ENCODE data around the gene B4GALNT4. TPM values are rescaled to one million over a fixed set of nuclear protein-coding genes. Genes with fewer than 3 reads are reported as not detected.
"Not testable (repeated sequence)": the region's sequence is repeated elsewhere in the genome, so short reads cannot be mapped to it uniquely, and the experiment has no call there.

The B4GALNT4 gene
- total RNA-seq, 2 donors from 2014 or later: 0.52 to 1.8 TPM

- DNase-seq (ENCODE audit: low spot score): peak; percentile 74
- intact Hi-C loops (cut with DNase I): no loop called here
Measured at GRCh38 chr11:334264-334994, 34.9 kb upstream of the B4GALNT4 start.

- intact Hi-C loops (cut with DNase I): no loop called here
- peak; percentile 69 for DNase-seq (ENCODE audit: low spot score)
Measured at GRCh38 chr11:335779-336658, 33.3 kb upstream of the B4GALNT4 start.

GRCh38 chr11:336659-337198 lies 32.6 kb upstream of the B4GALNT4 start:
- DNase-seq (ENCODE audit: low spot score): peak; percentile 28
- intact Hi-C loops (cut with DNase I): no loop called here

GRCh38 chr11:337711-338110 lies 31.6 kb upstream of the B4GALNT4 start:
- intact Hi-C loops (cut with DNase I): no loop called here
- peak; percentile 59 for DNase-seq (ENCODE audit: low spot score)

- no peak for DNase-seq (ENCODE audit: low spot score)
- intact Hi-C loops (cut with DNase I): no loop called here
Measured at GRCh38 chr11:339963-340362, 29.3 kb upstream of the B4GALNT4 start.

- DNase-seq (ENCODE audit: low spot score): no peak
- intact Hi-C loops (cut with DNase I): no loop called here
Measured at GRCh38 chr11:340539-341512, 28.5 kb upstream of the B4GALNT4 start.

- DNase-seq (ENCODE audit: low spot score): peak; percentile 28
- intact Hi-C loops (cut with DNase I): no loop called here
Measured at GRCh38 chr11:342328-342727, 27.0 kb upstream of the B4GALNT4 start.

GRCh38 chr11:344836-345578 lies 24.3 kb upstream of the B4GALNT4 start:
- intact Hi-C loops (cut with DNase I): no loop called here
- no peak for DNase-seq (ENCODE audit: low spot score)

GRCh38 chr11:346529-346928 lies 22.8 kb upstream of the B4GALNT4 start:
- DNase-seq (ENCODE audit: low spot score): peak; percentile 15
- intact Hi-C loops (cut with DNase I): no loop called here

GRCh38 chr11:349270-349954 lies 19.9 kb upstream of the B4GALNT4 start:
- intact Hi-C loops (cut with DNase I); DNase-seq (ENCODE audit: low spot score): not testable (repeated sequence)

GRCh38 chr11:350033-350722 lies 19.1 kb upstream of the B4GALNT4 start:
- intact Hi-C loops (cut with DNase I): loop anchor here in 1 of 2 donors (5.0 kb wide), 1 partner anchor 33 kb away; no protein-coding TSS in a partner anchor
- DNase-seq (ENCODE audit: low spot score): not testable (repeated sequence)

GRCh38 chr11:350723-351255 lies 18.5 kb upstream of the B4GALNT4 start:
- intact Hi-C loops (cut with DNase I): loop anchor here in 1 of 2 donors (5.0 kb wide), 1 partner anchor 33 kb away; no protein-coding TSS in a partner anchor
- DNase-seq (ENCODE audit: low spot score): no peak

- intact Hi-C loops (cut with DNase I): loop anchor here in 1 of 2 donors (5.0 kb wide), 1 partner anchor 34 kb away; no protein-coding TSS in a partner anchor
- no peak for DNase-seq (ENCODE audit: low spot score)
Measured at GRCh38 chr11:351411-351810, 17.9 kb upstream of the B4GALNT4 start.

GRCh38 chr11:352456-353031 lies 16.8 kb upstream of the B4GALNT4 start:
- DNase-seq (ENCODE audit: low spot score): no peak
- intact Hi-C loops (cut with DNase I): loop anchor here in 1 of 2 donors (5.0 kb wide), 1 partner anchor 35 kb away; no protein-coding TSS in a partner anchor

GRCh38 chr11:353179-353873 lies 16.0 kb upstream of the B4GALNT4 start:
- DNase-seq (ENCODE audit: low spot score): peak; percentile 94
- intact Hi-C loops (cut with DNase I): loop anchor here in 1 of 2 donors (5.0 kb wide), 1 partner anchor 36 kb away; no protein-coding TSS in a partner anchor
